Right atrium auricular region (tissue), 2 donors: ENCODE results near the gene UBAC2. TPM values are rescaled to one million over a fixed set of nuclear protein-coding genes. Genes with fewer than 3 reads are reported as not detected.

Experiments used
- DNase-seq: peaks from one replicate; pipeline ENCODE4 v3.0.0-alpha.2; 2019; ENCODE audit warnings: low spot score
- H3K27ac ChIP-seq, 2 donors: fragments of 200-600 bp; sonication (generic); 1 replicate in 1 of 2; 2 replicates in 1 of 2; pipeline ENCODE4 v1.5.1; 2016 to 2019
- H3K27me3 ChIP-seq, 2 donors: fragments of 200-600 bp; sonication (generic); one replicate each; pipeline versions ENCODE4 v1.5.1 to v1.6.0; 2017 to 2019
- H3K36me3 ChIP-seq: fragments of 200-600 bp; sonication (generic); one replicate; pipeline ENCODE4 v1.5.1; 2016
- H3K4me1 ChIP-seq, 2 donors: fragments of 200-600 bp; sonication (generic); one replicate each; pipeline versions ENCODE4 v1.5.1 to v1.6.0; 2017 to 2019
- H3K4me3 ChIP-seq, 2 donors: fragments of 200-600 bp; sonication (generic); 1 replicate in 1 of 2; 2 replicates in 1 of 2; pipeline ENCODE4 v1.5.1; 2017 to 2019; ENCODE audit warnings: mild to moderate bottlenecking in 1 of 2, moderate library complexity in 1 of 2
- H3K9me3 ChIP-seq, 2 donors: fragments of 200-600 bp; sonication (generic); one replicate each; pipeline ENCODE4 v1.5.1; 2019
- CTCF ChIP-seq, 2 donors: fragments of 200-600 bp; sonication (generic); IDR thresholded peaks; one replicate each; pipeline ENCODE4 v1.5.1; 2019; ENCODE audit warnings: antibody characterized with exemption in 2 of 2
- total RNA-seq, 2 donors: library from RNA; depleted of rRNA; stranded (reverse); fragments of >200 nt; gene quantifications; one replicate each; pipeline ENCODE4 v1.1.0, GENCODE V29; 2016

UBAC2 gene
- total RNA-seq, 2 donors from 2014 or later = 47.5 to 50.7 TPM

- no peak for TF ChIP-seq CTCF (IDR thresholded peaks at IDR 0.05)
- no peak for DNase-seq
- Histone ChIP-seq H3K36me3 (no peaks in the 10 kb centered on the region), H3K4me1 (peaks cover 0 to 9% of the 10 kb centered on the region in 2 donors), H3K9me3 (no peaks in the 10 kb centered on the region), H3K27me3 (no peaks in the 10 kb centered on the region), H3K4me3 (no peak overlapping the region), H3K27ac (no peak overlapping the region)
Measured at GRCh38 chr13:99327126-99327525, 126.5 kb downstream of the UBAC2 start.

- DNase-seq = no peak
- no peak for TF ChIP-seq CTCF (IDR thresholded peaks at IDR 0.05)
- no peaks in the 10 kb centered on the region for H3K36me3 ChIP-seq
- no peak overlapping the region for H3K4me3 ChIP-seq
- peaks cover 0 to 3% of the 10 kb centered on the region in 2 donors for H3K4me1 ChIP-seq
- no peaks in the 10 kb centered on the region for H3K9me3 ChIP-seq
- H3K27ac ChIP-seq = no peak overlapping the region
- H3K27me3 ChIP-seq = no peaks in the 10 kb centered on the region
Measured at GRCh38 chr13:99327761-99328160, 127.1 kb downstream of the UBAC2 start.

- H3K27ac ChIP-seq = no peak overlapping the region
- no peak for DNase-seq
- no peaks in the 10 kb centered on the region for H3K9me3 ChIP-seq
- no peak for TF ChIP-seq CTCF (IDR thresholded peaks at IDR 0.05)
- no peaks in the 10 kb centered on the region for H3K27me3 ChIP-seq
- H3K4me1 ChIP-seq = no peaks in the 10 kb centered on the region
- H3K4me3 ChIP-seq = no peak overlapping the region
- no peaks in the 10 kb centered on the region for H3K36me3 ChIP-seq
Measured at GRCh38 chr13:99329477-99329876, 128.8 kb downstream of the UBAC2 start.

GRCh38 chr13:99330942-99331341, 130.3 kb downstream of the UBAC2 start:
- H3K4me3 ChIP-seq = no peak overlapping the region
- no peak for DNase-seq
- H3K4me1 ChIP-seq = no peaks in the 10 kb centered on the region
- no peak overlapping the region for H3K27ac ChIP-seq
- no peak for TF ChIP-seq CTCF (IDR thresholded peaks at IDR 0.05)
- no peaks in the 10 kb centered on the region for H3K36me3 ChIP-seq
- H3K27me3 ChIP-seq = no peaks in the 10 kb centered on the region
- no peaks in the 10 kb centered on the region for H3K9me3 ChIP-seq

GRCh38 chr13:99331881-99332293, 131.2 kb downstream of the UBAC2 start:
- no peak for DNase-seq
- Histone ChIP-seq H3K27me3 (no peaks in the 10 kb centered on the region), H3K9me3 (no peaks in the 10 kb centered on the region), H3K27ac (no peak overlapping the region), H3K4me1 (no peaks in the 10 kb centered on the region), H3K36me3 (no peaks in the 10 kb centered on the region), H3K4me3 (no peak overlapping the region)
- TF ChIP-seq CTCF (IDR thresholded peaks at IDR 0.05) = no peak

- no peaks in the 10 kb centered on the region for H3K4me1 ChIP-seq
Measured at GRCh38 chr13:99332456-99332855, 131.8 kb downstream of the UBAC2 start.

More at GRCh38 chr13:99332456-99332855, 131.8 kb downstream of the UBAC2 start:
- H3K27ac ChIP-seq = no peak overlapping the region
- no peak for DNase-seq
- H3K9me3 ChIP-seq = no peaks in the 10 kb centered on the region
- H3K27me3 ChIP-seq = no peaks in the 10 kb centered on the region
- no peak overlapping the region for H3K4me3 ChIP-seq
- no peaks in the 10 kb centered on the region for H3K36me3 ChIP-seq
- no peak for TF ChIP-seq CTCF (IDR thresholded peaks at IDR 0.05)
